ENCODE measurements around the gene CYS1. TPM values are rescaled to one million over a fixed set of nuclear protein-coding genes. Genes with fewer than 3 reads are reported as not detected.

CYS1 gene
- total RNA-seq, 1 donor from 2014 or later: not detected

DNA sequence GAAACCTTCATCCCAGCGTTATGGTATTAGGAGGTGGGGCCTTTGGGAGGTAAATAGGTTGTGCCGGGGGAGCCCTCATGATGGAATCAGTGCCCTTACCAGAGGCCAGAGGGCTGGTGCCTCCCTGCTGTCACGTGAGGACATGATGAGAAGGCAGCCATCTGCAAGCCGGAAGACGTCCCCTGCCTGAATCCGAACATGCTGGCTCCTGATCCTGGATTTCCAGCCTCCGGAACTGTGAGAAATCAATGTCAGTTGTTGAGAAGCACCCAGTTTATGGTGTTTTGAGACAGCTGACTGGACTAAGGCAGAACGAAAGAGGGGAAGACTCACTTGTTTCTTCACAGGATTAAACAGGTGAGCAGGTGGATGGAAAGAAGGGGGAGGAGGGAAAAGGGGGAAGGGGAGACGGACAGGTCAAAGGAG is 49.9 kb downstream of the CYS1 start:
- Mint-ChIP-seq H3K36me3 (ENCODE audit: low read depth) (no peaks in the 10 kb centered on the region), H3K4me1 (peaks cover 19% of the 10 kb centered on the region), H3K4me3 (no peak overlapping the region), H3K27me3 (ENCODE audit: low read depth) (no peaks in the 10 kb centered on the region), H3K27ac (ENCODE audit: unreplicated experiment) (no peak overlapping the region), H3K9me3 (no peaks in the 10 kb centered on the region)
- TF ChIP-seq, protein P1, sequence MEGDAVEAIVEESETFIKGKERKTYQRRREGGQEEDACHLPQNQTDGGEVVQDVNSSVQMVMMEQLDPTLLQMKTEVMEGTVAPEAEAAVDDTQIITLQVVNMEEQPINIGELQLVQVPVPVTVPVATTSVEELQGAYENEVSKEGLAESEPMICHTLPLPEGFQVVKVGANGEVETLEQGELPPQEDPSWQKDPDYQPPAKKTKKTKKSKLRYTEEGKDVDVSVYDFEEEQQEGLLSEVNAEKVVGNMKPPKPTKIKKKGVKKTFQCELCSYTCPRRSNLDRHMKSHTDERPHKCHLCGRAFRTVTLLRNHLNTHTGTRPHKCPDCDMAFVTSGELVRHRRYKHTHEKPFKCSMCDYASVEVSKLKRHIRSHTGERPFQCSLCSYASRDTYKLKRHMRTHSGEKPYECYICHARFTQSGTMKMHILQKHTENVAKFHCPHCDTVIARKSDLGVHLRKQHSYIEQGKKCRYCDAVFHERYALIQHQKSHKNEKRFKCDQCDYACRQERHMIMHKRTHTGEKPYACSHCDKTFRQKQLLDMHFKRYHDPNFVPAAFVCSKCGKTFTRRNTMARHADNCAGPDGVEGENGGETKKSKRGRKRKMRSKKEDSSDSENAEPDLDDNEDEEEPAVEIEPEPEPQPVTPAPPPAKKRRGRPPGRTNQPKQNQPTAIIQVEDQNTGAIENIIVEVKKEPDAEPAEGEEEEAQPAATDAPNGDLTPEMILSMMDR (conservative IDR thresholded peaks at IDR 0.05): no peak
- no peak for DNase-seq (ENCODE audit: low read depth, low spot score)

DNA sequence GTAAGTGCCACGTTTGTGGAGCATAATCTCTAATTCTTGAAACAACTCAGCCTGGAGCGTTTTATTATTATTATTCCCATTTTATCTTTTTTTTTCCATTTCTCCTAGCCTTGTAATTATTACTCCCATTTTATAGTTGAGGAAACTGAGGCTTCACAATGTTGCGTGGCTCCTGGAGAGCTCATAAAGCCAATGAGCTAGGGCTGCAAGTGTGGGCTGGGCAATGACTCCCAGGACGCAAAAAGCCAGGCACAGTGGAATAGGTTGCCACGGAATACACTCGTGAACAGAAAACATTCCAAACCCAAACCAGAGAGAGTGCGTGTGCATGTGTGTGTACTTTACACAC is 50.4 kb downstream of the CYS1 start:
- Mint-ChIP-seq H3K27me3 (ENCODE audit: low read depth) (no peaks in the 10 kb centered on the region), H3K4me1 (peaks cover 19% of the 10 kb centered on the region), H3K4me3 (no peak overlapping the region), H3K9me3 (no peaks in the 10 kb centered on the region), H3K36me3 (ENCODE audit: low read depth) (no peaks in the 10 kb centered on the region), H3K27ac (ENCODE audit: unreplicated experiment) (no peak overlapping the region)
- TF ChIP-seq, protein P1 (conservative IDR thresholded peaks at IDR 0.05): no peak
- DNase-seq (ENCODE audit: low read depth, low spot score): no peak

DNA sequence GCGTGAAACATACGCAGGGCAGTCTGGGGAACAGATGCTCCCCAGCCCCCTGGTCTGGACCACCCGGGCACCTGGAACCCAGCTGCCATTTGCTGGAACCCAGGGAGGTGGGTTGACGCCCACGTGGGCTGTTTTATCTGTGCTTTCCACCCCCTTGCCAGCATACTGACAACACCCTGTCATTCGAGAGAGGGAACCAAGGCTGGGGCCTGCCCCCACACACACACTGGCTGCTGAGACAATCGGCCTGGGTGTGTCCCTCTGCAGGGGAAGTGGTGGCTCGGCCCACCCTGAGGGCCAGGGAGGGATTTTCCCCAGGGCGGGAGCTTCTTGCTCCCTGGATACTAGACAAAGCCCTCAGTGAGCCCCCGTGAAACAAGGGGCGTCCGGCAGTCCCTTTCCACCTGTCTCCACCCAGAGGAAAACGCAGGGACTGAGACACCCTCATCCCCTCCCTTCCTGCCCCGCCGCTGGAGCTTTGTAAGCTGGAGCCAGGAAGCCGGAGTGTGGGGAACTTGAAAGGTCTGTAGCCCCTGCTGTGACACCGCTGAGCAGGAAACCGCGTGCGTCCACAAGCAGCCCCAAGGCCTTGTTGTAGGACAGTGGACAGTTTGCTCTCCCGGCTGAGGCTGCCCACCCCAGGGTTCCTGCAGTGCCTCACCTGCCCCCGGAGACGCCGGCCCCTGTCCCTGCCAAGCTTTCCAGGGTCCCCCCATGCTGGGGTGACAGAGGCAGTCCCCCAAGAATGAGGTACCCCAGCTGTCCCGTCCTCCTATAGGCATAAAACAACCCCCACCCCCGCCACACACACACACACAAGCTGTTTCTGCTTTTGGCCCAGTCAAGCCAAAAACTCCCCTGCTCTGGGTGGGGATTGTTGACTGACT is 51.0 kb downstream of the CYS1 start:
- no peak for DNase-seq (ENCODE audit: low read depth, low spot score)
- TF ChIP-seq, protein P1 (conservative IDR thresholded peaks at IDR 0.05): peak; percentile 22
- Mint-ChIP-seq H3K27ac (ENCODE audit: unreplicated experiment) (peak overlapping the region; percentile 19), H3K36me3 (ENCODE audit: low read depth) (no peaks in the 10 kb centered on the region), H3K9me3 (no peaks in the 10 kb centered on the region), H3K27me3 (ENCODE audit: low read depth) (no peaks in the 10 kb centered on the region), H3K4me3 (no peak overlapping the region), H3K4me1 (peaks cover 19% of the 10 kb centered on the region)

DNA sequence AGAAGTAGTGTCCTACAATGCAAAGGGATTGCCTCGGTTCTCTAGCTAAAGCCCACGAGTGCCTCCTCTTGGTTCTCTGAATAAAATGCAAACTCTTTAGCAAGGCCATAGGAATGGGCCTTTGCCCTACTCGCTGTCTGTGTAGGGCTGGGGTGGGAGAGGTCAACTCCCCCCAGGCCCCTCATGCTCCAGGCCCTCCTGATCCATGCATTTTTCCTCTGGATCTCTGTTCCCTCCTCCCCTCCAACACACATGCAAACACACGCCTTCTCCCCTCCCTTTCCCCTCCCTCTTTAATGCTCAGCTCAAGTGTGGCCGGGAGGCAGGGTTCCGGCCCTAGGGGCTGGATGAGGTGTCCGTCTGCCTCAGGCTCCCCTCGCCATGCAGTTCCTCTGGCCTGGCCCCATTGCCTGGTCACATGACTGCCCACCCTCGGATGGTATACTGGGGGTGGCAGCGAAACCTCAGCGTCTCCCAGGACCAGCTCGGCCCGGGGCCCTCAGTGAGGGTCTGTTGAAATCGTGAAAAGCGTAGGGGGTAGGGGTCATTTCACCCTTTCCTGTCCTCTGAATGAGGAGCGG is 51.7 kb downstream of the CYS1 start:
- Mint-ChIP-seq H3K27ac (ENCODE audit: unreplicated experiment) (no peak overlapping the region), H3K9me3 (no peaks in the 10 kb centered on the region), H3K36me3 (ENCODE audit: low read depth) (no peaks in the 10 kb centered on the region), H3K27me3 (ENCODE audit: low read depth) (no peaks in the 10 kb centered on the region), H3K4me3 (no peak overlapping the region), H3K4me1 (peaks cover 19% of the 10 kb centered on the region)
- no peak for DNase-seq (ENCODE audit: low read depth, low spot score)
- TF ChIP-seq, protein P1 (conservative IDR thresholded peaks at IDR 0.05): no peak

DNA sequence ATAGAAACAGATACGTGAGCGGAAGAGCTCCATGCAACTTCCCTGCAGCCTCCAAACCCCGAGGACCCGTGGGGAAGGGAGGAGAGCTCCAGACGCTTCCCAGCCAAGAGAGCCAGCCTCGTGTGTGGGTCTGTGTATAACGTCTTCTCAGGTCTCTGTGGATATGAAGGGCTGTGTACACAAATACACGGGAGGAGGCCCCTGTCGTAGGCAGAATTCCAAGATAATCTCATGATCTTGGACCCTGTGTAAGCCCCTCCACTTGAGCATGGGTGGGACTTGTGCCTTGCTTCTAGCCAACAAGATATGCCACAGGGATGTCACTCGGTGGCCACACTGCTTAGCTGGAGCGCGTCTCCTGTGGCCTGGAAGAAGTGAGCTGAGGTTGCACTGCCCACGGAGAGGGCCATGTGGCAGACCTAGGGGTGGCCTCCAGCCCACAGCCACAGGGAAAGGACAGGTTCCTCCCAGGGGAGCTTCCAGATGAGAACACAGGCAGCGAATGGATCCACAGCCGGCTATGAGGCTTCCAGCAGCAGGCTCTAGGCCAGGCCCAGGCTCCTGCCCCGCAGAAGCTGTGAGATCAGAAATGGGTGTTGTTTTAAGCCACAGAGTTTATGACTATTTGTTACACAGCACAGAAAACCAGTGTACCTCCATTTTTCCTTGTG is 52.4 kb downstream of the CYS1 start:
- DNase-seq (ENCODE audit: low read depth, low spot score): no peak
- Mint-ChIP-seq H3K27me3 (ENCODE audit: low read depth) (no peaks in the 10 kb centered on the region), H3K4me1 (peaks cover 19% of the 10 kb centered on the region), H3K4me3 (no peak overlapping the region), H3K27ac (ENCODE audit: unreplicated experiment) (no peak overlapping the region), H3K9me3 (no peaks in the 10 kb centered on the region), H3K36me3 (ENCODE audit: low read depth) (no peaks in the 10 kb centered on the region)
- TF ChIP-seq, protein P1 (conservative IDR thresholded peaks at IDR 0.05): no peak

Measured in neural crest cell (in vitro differentiated cells).